Activated T-helper 1 cell treated with anti-CD3 and anti-CD28 coated beads, Interleukin-12 subunit alpha, Interleukin-12 subunit beta, Interleukin-2, Interleukin-4 antibody, amounts not matched to agents 30 ng/mL and 10 ng/mL and 1 ng/mL, durations not matched to agents 14 hours and 24 hours and 36 hours (primary cell): Measurements from ENCODE around the gene BTG2. TPM values are rescaled to one million over a fixed set of nuclear protein-coding genes. Genes with fewer than 3 reads are reported as not detected.
"Not testable (repeated sequence)": the region's sequence is repeated elsewhere in the genome, so short reads cannot be mapped to it uniquely, and the experiment has no call there.

Experiments
- DNase-seq: peaks from one replicate; pipeline ENCODE4 v3.0.0; 2021; ENCODE audit warnings: low spot score
- H3K27ac Mint-ChIP-seq: one replicate; pipeline ENCODE4 v1.8.0; 2021; ENCODE audit warnings: mild to moderate bottlenecking, mixed read lengths
- H3K27me3 Mint-ChIP-seq: one replicate; pipeline ENCODE4 v1.8.0; 2022; ENCODE audit warnings: mild to moderate bottlenecking, moderate library complexity, mixed read lengths; ENCODE audit not compliant: insufficient read depth
- H3K36me3 Mint-ChIP-seq: one replicate; pipeline ENCODE4 v1.8.0; 2021; ENCODE audit warnings: low read depth, mixed read lengths
- H3K4me1 Mint-ChIP-seq: one replicate; pipeline ENCODE4 v1.8.0; 2021; ENCODE audit warnings: low read depth, mixed read lengths
- H3K4me3 Mint-ChIP-seq: one replicate; pipeline ENCODE4 v1.8.0; 2021; ENCODE audit warnings: mild to moderate bottlenecking, moderate library complexity, mixed read lengths
- H3K9me3 Mint-ChIP-seq: one replicate; pipeline ENCODE4 v1.8.0; 2021; ENCODE audit warnings: mixed read lengths
- intact Hi-C: fragments of 100-400 bp; cut with micrococcal nuclease; formaldehyde crosslinking; loops from one replicate; pipeline ENCODE4 v1.15.1; 2024
- total RNA-seq: library from RNA; stranded (reverse); gene quantifications from 2 replicates; pipeline ENCODE4 v1.2.3, GENCODE V29; 2022

Gene BTG2
- 137 and 139 TPM in 2 replicates for total RNA-seq

- Mint-ChIP-seq H3K4me1 (peaks cover 61% of the 10 kb centered on the region), H3K36me3 (peaks cover 49% of the 10 kb centered on the region)
- intact Hi-C loops: loop anchor here (1.0 kb wide), 5 partner anchors 16 to 344 kb away; no protein-coding TSS in a partner anchor
Measured at GRCh38 chr1:203304919-203305808, at the start of gene BTG2. TSS of gene BTG2 (plus strand) at chr1:203305519. CDS start at chr1:203305607, 88 bp downstream.

GRCh38 chr1:203256636-203257035 is 48.7 kb upstream of the BTG2 start:
- intact Hi-C loops, H3K27ac Mint-ChIP-seq, H3K9me3 Mint-ChIP-seq, H3K4me1 Mint-ChIP-seq, H3K36me3 Mint-ChIP-seq, H3K4me3 Mint-ChIP-seq, DNase-seq: not testable (repeated sequence)
- H3K27me3 Mint-ChIP-seq: peaks cover 46% of the 10 kb centered on the region

More at GRCh38 chr1:203304919-203305808, at the start of gene BTG2:
- H3K9me3 Mint-ChIP-seq: no peaks in the 10 kb centered on the region
- peak; percentile 89 for DNase-seq
- H3K27ac Mint-ChIP-seq: peak within 1 kb of the TSS; percentile 93
- no peaks in the 10 kb centered on the region for H3K27me3 Mint-ChIP-seq
- H3K4me3 Mint-ChIP-seq: peak within 1 kb of the TSS; percentile 92

- Mint-ChIP-seq H3K4me3 (no peak overlapping the region), H3K27ac (no peak overlapping the region), H3K9me3 (no peaks in the 10 kb centered on the region), H3K36me3 (no peaks in the 10 kb centered on the region), H3K4me1 (no peaks in the 10 kb centered on the region), H3K27me3 (peaks cover 36% of the 10 kb centered on the region)
- intact Hi-C loops: no loop called here
- no peak for DNase-seq
Measured at GRCh38 chr1:203263496-203263895, 41.8 kb upstream of the BTG2 start.

DNA sequence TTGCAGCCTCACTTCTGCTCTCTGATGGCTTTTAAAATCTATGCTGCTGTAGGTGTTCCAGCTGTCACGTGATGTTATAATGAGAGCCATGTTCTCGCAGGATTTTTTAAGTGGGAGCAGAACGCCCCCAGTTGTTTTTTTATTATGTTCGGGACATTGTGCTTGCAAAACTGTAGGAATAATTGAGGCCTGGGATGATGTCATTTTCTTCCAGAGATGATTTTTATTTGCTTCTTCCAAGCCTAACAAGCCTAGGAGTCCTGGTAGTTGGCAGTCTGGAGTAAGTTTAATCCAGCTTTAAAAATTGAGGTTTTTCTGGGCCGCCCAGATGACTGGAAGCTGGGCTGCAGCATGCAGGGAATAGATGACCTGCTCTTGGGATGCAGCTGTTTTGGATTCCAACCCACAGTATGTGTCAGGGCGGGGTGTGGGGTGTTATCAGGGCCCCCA is 41.2 kb upstream of the BTG2 start:
- H3K4me1 Mint-ChIP-seq: no peaks in the 10 kb centered on the region
- no peaks in the 10 kb centered on the region for H3K9me3 Mint-ChIP-seq
- no peak for DNase-seq
- H3K36me3 Mint-ChIP-seq: no peaks in the 10 kb centered on the region
- intact Hi-C loops: no loop called here
- no peak overlapping the region for H3K4me3 Mint-ChIP-seq
- H3K27me3 Mint-ChIP-seq: peaks cover 35% of the 10 kb centered on the region
- H3K27ac Mint-ChIP-seq: no peak overlapping the region

- Mint-ChIP-seq H3K9me3 (no peaks in the 10 kb centered on the region), H3K4me1 (no peaks in the 10 kb centered on the region), H3K36me3 (no peaks in the 10 kb centered on the region), H3K4me3 (no peak overlapping the region), H3K27ac (no peak overlapping the region), H3K27me3 (peaks cover 22% of the 10 kb centered on the region)
- intact Hi-C loops: loop anchor here (5.0 kb wide), 2 partner anchors 362 to 437 kb away; partner anchors contain the start of gene ATP2B4
- DNase-seq: no peak
Measured at GRCh38 chr1:203265541-203265940, 39.8 kb upstream of the BTG2 start.

DNA sequence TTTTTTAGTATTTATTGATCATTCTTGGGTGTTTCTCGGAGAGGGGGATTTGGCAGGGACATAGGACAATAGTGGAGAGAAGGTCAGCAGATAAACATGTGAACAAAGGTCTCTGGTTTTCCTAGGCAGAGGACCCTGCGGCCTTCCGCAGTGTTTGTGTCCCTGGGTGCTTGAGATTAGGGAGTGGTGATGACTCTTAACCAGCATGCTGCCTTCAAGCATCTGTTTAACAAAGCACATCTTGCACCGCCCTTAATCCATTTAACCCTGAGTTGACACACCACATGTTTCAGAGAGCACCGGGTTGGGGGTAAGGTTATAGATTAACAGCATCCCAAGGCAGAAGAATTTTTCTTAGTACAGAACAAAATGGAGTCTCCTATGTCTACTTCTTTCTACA is 39.2 kb upstream of the BTG2 start:
- not testable (repeated sequence) for H3K4me1 Mint-ChIP-seq, H3K4me3 Mint-ChIP-seq, H3K36me3 Mint-ChIP-seq, H3K9me3 Mint-ChIP-seq, H3K27ac Mint-ChIP-seq, DNase-seq
- intact Hi-C loops: loop anchor here (5.0 kb wide), 2 partner anchors 361 to 436 kb away; partner anchors contain the start of gene ATP2B4
- H3K27me3 Mint-ChIP-seq: peaks cover 16% of the 10 kb centered on the region

DNA sequence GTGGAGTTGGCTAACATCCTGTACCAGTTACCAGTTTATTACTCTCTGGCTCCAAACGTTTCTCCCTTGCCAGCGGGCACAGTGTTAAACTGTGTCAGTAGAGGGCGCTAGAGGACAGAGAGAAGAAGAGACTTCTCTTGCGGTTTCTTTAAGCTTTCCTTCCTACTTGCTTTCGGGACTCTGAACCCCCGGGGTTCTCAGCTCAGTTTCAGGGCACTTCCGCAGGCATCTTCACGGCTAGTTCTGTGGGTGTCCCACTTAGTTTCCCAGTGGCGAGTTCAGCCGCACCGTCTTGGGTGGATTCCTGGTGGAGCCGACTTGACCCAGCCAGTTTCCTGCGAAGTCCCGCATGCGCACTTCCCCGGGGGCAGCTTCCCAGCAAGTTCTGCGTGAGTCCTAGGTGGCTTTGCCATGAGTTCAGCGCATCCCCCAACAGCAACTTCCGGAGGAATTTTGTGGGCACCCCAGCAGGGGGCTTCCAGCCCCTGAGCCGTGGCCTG is 37.9 kb upstream of the BTG2 start:
- Mint-ChIP-seq H3K27me3 (peaks cover 6% of the 10 kb centered on the region), H3K4me1 (peaks cover 15% of the 10 kb centered on the region), H3K27ac (peak overlapping the region; percentile 19), H3K9me3 (no peaks in the 10 kb centered on the region), H3K36me3 (no peaks in the 10 kb centered on the region), H3K4me3 (peak overlapping the region; percentile 79)
- DNase-seq: peak; percentile 78
- intact Hi-C loops: loop anchor here (1.0 to 5.0 kb wide), 5 partner anchors 60 to 435 kb away; partner anchors contain the start of gene ATP2B4

DNA sequence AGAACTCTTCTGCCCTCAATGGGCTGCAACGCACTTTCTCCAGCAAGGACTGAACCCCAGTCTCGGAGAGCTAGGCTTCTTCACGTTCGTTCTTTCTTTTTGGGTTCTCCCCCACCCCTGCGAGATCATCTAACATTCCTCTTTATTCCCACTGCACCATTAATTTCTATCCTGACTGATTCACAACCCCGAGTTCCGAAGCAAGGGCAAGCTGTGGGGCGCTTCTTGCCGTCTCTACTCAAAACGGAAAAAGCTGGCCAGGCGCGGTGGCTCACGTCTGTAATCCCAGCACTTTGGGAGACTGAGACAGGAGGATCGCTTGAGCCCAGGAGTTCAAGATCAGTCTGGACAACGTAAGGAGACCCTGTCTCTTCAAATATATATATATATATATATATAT is 37.4 kb upstream of the BTG2 start:
- DNase-seq: no peak
- intact Hi-C loops: loop anchor here (1.0 to 5.0 kb wide), 5 partner anchors 59 to 434 kb away; partner anchors contain the start of gene ATP2B4
- H3K27me3 Mint-ChIP-seq: peaks cover 2% of the 10 kb centered on the region
- no peaks in the 10 kb centered on the region for H3K36me3 Mint-ChIP-seq
- peaks cover 15% of the 10 kb centered on the region for H3K4me1 Mint-ChIP-seq
- peak overlapping the region; percentile 26 for H3K27ac Mint-ChIP-seq
- H3K9me3 Mint-ChIP-seq: no peaks in the 10 kb centered on the region
- H3K4me3 Mint-ChIP-seq: peak overlapping the region; percentile 79

DNA sequence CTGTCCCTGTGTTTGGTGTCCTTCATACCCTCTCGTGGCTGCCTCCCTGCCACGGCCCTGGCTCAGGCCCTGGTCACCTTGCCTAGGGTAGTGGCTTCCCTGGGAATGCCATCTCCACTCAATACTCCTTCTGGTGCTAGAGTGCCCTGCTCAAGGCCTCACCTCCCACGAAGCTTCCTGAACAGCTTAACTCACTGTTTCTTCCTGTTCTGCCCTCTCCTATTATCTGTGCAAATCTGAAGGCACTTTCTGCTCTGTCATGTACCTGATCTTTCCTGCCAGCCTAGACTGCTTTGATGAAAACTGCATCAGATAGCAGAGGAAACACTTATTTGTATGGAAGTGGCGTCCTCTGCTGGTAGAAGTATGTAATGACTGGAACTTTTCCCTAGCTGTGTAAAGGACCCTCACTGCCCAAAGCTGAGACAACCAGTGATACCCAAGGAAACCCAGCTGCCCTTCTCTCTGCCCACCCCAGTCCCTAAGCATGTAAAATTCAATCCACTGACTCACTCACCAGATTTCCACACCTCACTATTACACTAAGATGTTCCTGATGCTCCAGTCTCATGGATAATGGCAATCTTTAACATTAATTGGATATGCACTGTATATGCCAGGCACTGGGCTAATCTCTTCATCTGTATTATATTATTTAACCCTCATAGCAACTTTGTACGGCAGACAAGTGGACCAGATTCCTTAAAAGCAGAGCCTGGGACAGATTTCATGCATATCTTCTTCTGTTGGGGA is 36.2 kb upstream of the BTG2 start:
- no peaks in the 10 kb centered on the region for H3K36me3 Mint-ChIP-seq
- peak; percentile 48 for DNase-seq
- no peaks in the 10 kb centered on the region for H3K9me3 Mint-ChIP-seq
- H3K27me3 Mint-ChIP-seq: peaks cover 2% of the 10 kb centered on the region
- no peak overlapping the region for H3K4me3 Mint-ChIP-seq
- H3K4me1 Mint-ChIP-seq: peaks cover 23% of the 10 kb centered on the region
- H3K27ac Mint-ChIP-seq: no peak overlapping the region
- intact Hi-C loops: loop anchor here (1.0 to 5.0 kb wide), 3 partner anchors 230 to 433 kb away; partner anchors contain the start of gene ATP2B4

GRCh38 chr1:203269654-203270020 is 35.7 kb upstream of the BTG2 start:
- peaks cover 29% of the 10 kb centered on the region for H3K4me1 Mint-ChIP-seq
- no peaks in the 10 kb centered on the region for H3K36me3 Mint-ChIP-seq
- no peak overlapping the region for H3K4me3 Mint-ChIP-seq
- intact Hi-C loops: loop anchor here (1.0 to 5.0 kb wide), 3 partner anchors 230 to 433 kb away; partner anchors contain the start of gene ATP2B4
- peaks cover 2% of the 10 kb centered on the region for H3K27me3 Mint-ChIP-seq
- H3K27ac Mint-ChIP-seq: no peak overlapping the region
- DNase-seq: no peak
- H3K9me3 Mint-ChIP-seq: no peaks in the 10 kb centered on the region

- H3K9me3 Mint-ChIP-seq: no peaks in the 10 kb centered on the region
- H3K36me3 Mint-ChIP-seq: no peaks in the 10 kb centered on the region
- intact Hi-C loops: no loop called here
- no peak overlapping the region for H3K27ac Mint-ChIP-seq
- DNase-seq: no peak
- H3K4me1 Mint-ChIP-seq: peaks cover 37% of the 10 kb centered on the region
- no peak overlapping the region for H3K4me3 Mint-ChIP-seq
- peaks cover under 1% of the 10 kb centered on the region for H3K27me3 Mint-ChIP-seq
Measured at GRCh38 chr1:203270448-203270847, 34.9 kb upstream of the BTG2 start.

DNA sequence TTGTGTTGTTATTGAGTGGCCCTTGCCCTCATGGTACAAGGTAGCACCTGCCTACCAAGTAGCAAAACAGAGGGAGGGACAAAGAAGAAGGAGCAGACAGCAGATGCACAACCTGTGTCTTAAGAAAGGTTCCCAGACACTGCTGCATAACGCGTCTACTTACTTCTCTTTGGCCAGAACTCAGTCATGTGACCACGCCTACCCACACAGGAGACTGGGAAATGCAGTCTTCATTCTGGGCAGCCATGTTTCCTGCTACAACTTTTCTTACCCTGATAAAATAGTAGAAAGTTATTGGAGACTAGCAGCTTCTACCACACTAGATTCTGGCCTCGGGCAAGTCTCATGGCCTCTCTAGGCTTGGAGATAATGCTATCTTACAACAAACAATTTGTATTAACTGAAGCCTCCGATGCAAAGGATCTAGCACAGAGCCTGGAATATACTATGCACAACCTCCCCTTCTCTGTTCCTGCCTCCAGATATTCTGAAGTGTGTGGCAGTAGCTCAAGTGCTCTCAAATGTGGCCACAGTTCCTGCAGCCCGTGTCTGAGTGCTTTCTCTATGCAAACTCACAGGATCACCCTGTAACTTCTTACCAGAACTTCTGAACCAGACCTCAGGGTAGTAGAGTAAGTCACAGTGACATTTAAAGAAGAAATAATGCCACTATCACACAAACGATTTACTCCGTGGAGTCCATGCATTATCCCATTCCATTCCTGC is 34.1 kb upstream of the BTG2 start:
- intact Hi-C loops: no loop called here
- H3K4me1 Mint-ChIP-seq: peaks cover 41% of the 10 kb centered on the region
- peak overlapping the region; percentile 16 for H3K27ac Mint-ChIP-seq
- no peak overlapping the region for H3K4me3 Mint-ChIP-seq
- no peaks in the 10 kb centered on the region for H3K27me3 Mint-ChIP-seq
- no peaks in the 10 kb centered on the region for H3K9me3 Mint-ChIP-seq
- H3K36me3 Mint-ChIP-seq: no peaks in the 10 kb centered on the region
- peak; percentile 70 for DNase-seq
